GM06990 (cell line): Measurements from ENCODE around the gene NREP.

Experiments used
- DNase-seq: peaks from one replicate; pipeline ENCODE4 v3.0.0-alpha.2; 2011; ENCODE audit not compliant: insufficient read length; ENCODE audit errors: extremely low read depth
- H3K27me3 ChIP-seq: replicated peaks from 2 replicates; pipeline ENCODE4 v1.6.0; 2011; ENCODE audit warnings: low read length; ENCODE audit not compliant: control insufficient read depth, insufficient read depth
- H3K36me3 ChIP-seq: 2 replicates; pipeline ENCODE4 v1.5.1; 2011; ENCODE audit warnings: low read length; ENCODE audit not compliant: control insufficient read depth, insufficient read depth
- H3K4me3 ChIP-seq: replicated peaks from 2 replicates; pipeline ENCODE4 v1.5.1; 2011; ENCODE audit warnings: low read depth, mild to moderate bottlenecking, control low read depth, low read length
- CTCF ChIP-seq: IDR thresholded peaks from 2 replicates; pipeline ENCODE4 v1.5.1; 2011; ENCODE audit warnings: low read length, control low read depth, mild to moderate bottlenecking, inconsistent platforms; ENCODE audit not compliant: insufficient read depth, poor library complexity, severe bottlenecking

The NREP gene

GRCh38 chr5:111755345-111755941, 1.6 kb downstream of the NREP start:
- no peak for TF ChIP-seq CTCF
- Histone ChIP-seq H3K4me3 (0 out of 2 replicates have a peak overlapping the region, but pooled peaks have one; percentile 15), H3K36me3 (no peaks in the 10 kb centered on the region), H3K27me3 (no peaks in the 10 kb centered on the region)
- no peak for DNase-seq

GRCh38 chr5:111753884-111754589, 3.0 kb downstream of the NREP start:
- Histone ChIP-seq H3K4me3 (no peak overlapping the region), H3K36me3 (no peaks in the 10 kb centered on the region; the same call in 1 of the 2 replicates), H3K27me3 (no peaks in the 10 kb centered on the region)
- TF ChIP-seq CTCF: no peak
- no peak for DNase-seq

- no peak for TF ChIP-seq CTCF
- DNase-seq: no peak
- no peaks in the 10 kb centered on the region; the same call in 1 of the 2 replicates for H3K36me3 ChIP-seq
- H3K27me3 ChIP-seq: no peaks in the 10 kb centered on the region
- no peak overlapping the region for H3K4me3 ChIP-seq
Measured at GRCh38 chr5:111752426-111752965, 4.5 kb downstream of the NREP start.

- H3K4me3 ChIP-seq: no peak overlapping the region
- DNase-seq: no peak
- TF ChIP-seq CTCF: no peak
- H3K27me3 ChIP-seq: no peaks in the 10 kb centered on the region
- H3K36me3 ChIP-seq: no peaks in the 10 kb centered on the region; the same call in 1 of the 2 replicates
Measured at GRCh38 chr5:111749303-111750026, 7.5 kb downstream of the NREP start.

GRCh38 chr5:111748304-111748763, 8.7 kb downstream of the NREP start:
- Histone ChIP-seq H3K36me3 (no peaks in the 10 kb centered on the region; the same call in 1 of the 2 replicates), H3K27me3 (no peaks in the 10 kb centered on the region), H3K4me3 (no peak overlapping the region)
- DNase-seq: no peak
- TF ChIP-seq CTCF: no peak
